Neural progenitor cell (in vitro differentiated cells): ENCODE measurements around the gene CRNN.
A peak's percentile ranks its signal among the peaks of the same experiment; 100 is the strongest.

Experiments
- CTCF ChIP-seq: fragments of 200-600 bp; sonication (generic); IDR thresholded peaks from 2 replicates; pipeline ENCODE4 v1.5.1; 2017; ENCODE audit warnings: antibody characterized with exemption, mild to moderate bottlenecking
- EZH2 ChIP-seq: fragments of 200-600 bp; sonication (generic); IDR thresholded peaks from 2 replicates; pipeline ENCODE4 v1.6.1; 2017; ENCODE audit warnings: antibody characterized with exemption, mild to moderate bottlenecking, moderate library complexity

- TF ChIP-seq CTCF: peak; percentile 41
- no peak for TF ChIP-seq EZH2
These were observed 47.5 kb upstream of the CRNN start for GRCh38 chr1:152461544-152461943.
